Upper lobe of left lung (tissue), 4 donors: ENCODE results near the gene IGSF9.

Experiments used
- EP300 ChIP-seq, 4 donors: sonication (generic); formaldehyde crosslinking; IDR thresholded peaks; one replicate each; pipeline ENCODE4 v1.5.1; 2017; ENCODE audit warnings: antibody characterized with exemption in 4 of 4, control low read depth in 2 of 4
- POLR2A ChIP-seq, 4 donors: fragments of 450-650 bp; IDR thresholded peaks; one replicate each; pipeline ENCODE4 v1.5.1; 2016 to 2017; ENCODE audit warnings: antibody characterized with exemption in 4 of 4, mild to moderate bottlenecking in 2 of 4
- TF ChIP-seq, protein P1 (sequence below), 6 experiments: fragments of 450-650 bp in 4 of 6; fragments of 200-600 bp in 2 of 6; sonication (generic) in 2 of 6; IDR thresholded peaks; one replicate each; pipeline ENCODE4 v1.5.1; 2016 to 2019; ENCODE audit warnings: antibody characterized with exemption in 6 of 6

DNA sequence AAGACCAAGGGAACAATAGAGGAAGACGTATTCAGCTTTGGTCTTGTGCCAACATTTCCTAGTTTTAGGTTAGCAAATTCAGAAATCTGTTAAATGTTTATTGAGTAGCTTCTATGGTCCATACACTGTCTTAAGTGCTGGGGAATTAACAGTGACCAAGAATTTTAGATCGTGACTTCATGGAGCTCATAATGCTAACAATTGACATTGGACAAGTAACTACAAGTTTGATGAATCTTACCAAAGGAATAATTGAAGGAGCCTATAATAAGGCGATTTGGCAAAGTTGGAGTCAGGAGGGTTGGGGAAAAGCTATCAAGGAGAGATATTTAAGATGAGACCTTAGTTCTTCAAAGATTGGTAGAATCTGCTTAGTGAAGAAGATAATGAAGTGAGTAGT lies 10.0 kb upstream of the IGSF9 start:
- TF ChIP-seq, protein P1, sequence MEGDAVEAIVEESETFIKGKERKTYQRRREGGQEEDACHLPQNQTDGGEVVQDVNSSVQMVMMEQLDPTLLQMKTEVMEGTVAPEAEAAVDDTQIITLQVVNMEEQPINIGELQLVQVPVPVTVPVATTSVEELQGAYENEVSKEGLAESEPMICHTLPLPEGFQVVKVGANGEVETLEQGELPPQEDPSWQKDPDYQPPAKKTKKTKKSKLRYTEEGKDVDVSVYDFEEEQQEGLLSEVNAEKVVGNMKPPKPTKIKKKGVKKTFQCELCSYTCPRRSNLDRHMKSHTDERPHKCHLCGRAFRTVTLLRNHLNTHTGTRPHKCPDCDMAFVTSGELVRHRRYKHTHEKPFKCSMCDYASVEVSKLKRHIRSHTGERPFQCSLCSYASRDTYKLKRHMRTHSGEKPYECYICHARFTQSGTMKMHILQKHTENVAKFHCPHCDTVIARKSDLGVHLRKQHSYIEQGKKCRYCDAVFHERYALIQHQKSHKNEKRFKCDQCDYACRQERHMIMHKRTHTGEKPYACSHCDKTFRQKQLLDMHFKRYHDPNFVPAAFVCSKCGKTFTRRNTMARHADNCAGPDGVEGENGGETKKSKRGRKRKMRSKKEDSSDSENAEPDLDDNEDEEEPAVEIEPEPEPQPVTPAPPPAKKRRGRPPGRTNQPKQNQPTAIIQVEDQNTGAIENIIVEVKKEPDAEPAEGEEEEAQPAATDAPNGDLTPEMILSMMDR (IDR thresholded peaks at IDR 0.05) = no peak
- TF ChIP-seq POLR2A (IDR thresholded peaks at IDR 0.05) (no peak), EP300 (IDR thresholded peaks at IDR 0.05) (no peak)
